GM23338 (cell line): ENCODE results near the gene SMPD4. TPM values are rescaled to one million over a fixed set of nuclear protein-coding genes. Genes with fewer than 3 reads are reported as not detected.

Source experiments
- ATAC-seq: fragments of 200-7000 bp; cut with Tn5 transposase; 3 replicates; pipeline ENCODE4 v1.9.1; 2020
- DNase-seq: peaks from one replicate; pipeline ENCODE4 v3.0.0-alpha.2; 2015; ENCODE audit warnings: low spot score
- H2AFZ ChIP-seq: fragments of 200-600 bp; sonication (generic); 2 replicates; pipeline ENCODE4 v1.8.0; 2016; ENCODE audit warnings: antibody characterized with exemption, mild to moderate bottlenecking, moderate library complexity
- H3F3A ChIP-seq: fragments of 200-600 bp; sonication (generic); replicated peaks from 2 replicates; pipeline ENCODE4 v1.8.0; 2017; ENCODE audit warnings: antibody characterized with exemption, mixed run types, low read depth
- H3K27ac ChIP-seq: fragments of 200-600 bp; sonication (generic); 2 replicates; pipeline ENCODE4 v1.6.1; 2016; ENCODE audit warnings: low read depth
- H3K27me3 ChIP-seq: fragments of 200-600 bp; sonication (generic); 2 replicates; pipeline ENCODE4 v1.8.0; 2016; ENCODE audit warnings: mild to moderate bottlenecking, mixed run types, moderate library complexity; ENCODE audit not compliant: insufficient read depth
- H3K36me3 ChIP-seq: fragments of 200-600 bp; sonication (generic); 2 replicates; pipeline ENCODE4 v1.8.0; 2016; ENCODE audit warnings: mild to moderate bottlenecking; ENCODE audit not compliant: insufficient read depth
- H3K4me1 ChIP-seq: fragments of 200-600 bp; sonication (generic); 2 replicates; pipeline ENCODE4 v1.8.0; 2016; ENCODE audit warnings: mild to moderate bottlenecking, moderate library complexity; ENCODE audit not compliant: insufficient read depth
- H3K4me2 ChIP-seq: fragments of 200-600 bp; sonication (generic); 2 replicates; pipeline ENCODE4 v1.7.1; 2017; ENCODE audit warnings: mixed run types
- H3K4me3 ChIP-seq: fragments of 200-600 bp; sonication (generic); 2 replicates; pipeline ENCODE4 v1.6.1; 2016; ENCODE audit warnings: mixed run types
- H3K79me2 ChIP-seq: fragments of 200-600 bp; sonication (generic); replicated peaks from 2 replicates; pipeline ENCODE4 v1.8.0; 2017; ENCODE audit warnings: mild to moderate bottlenecking; ENCODE audit not compliant: insufficient read depth
- H3K9me2 ChIP-seq: fragments of 200-600 bp; sonication (generic); 2 replicates; pipeline ENCODE4 v1.8.0; 2017; ENCODE audit not compliant: insufficient read depth
- H4K20me1 ChIP-seq: fragments of 200-600 bp; sonication (generic); replicated peaks from 2 replicates; pipeline ENCODE4 v1.8.0; 2017; ENCODE audit warnings: mild to moderate bottlenecking; ENCODE audit not compliant: insufficient read depth
- H3K27ac Mint-ChIP-seq: 2 replicates; pipeline ENCODE4 v1.8.0; 2020; ENCODE audit warnings: inconsistent platforms, mild to moderate bottlenecking, moderate library complexity, mixed read lengths
- H3K27me3 Mint-ChIP-seq: 3 replicates; pipeline ENCODE4 v1.8.0; 2022; ENCODE audit warnings: low read depth, mild to moderate bottlenecking, moderate library complexity, mixed read lengths, inconsistent platforms; ENCODE audit not compliant: insufficient read depth, poor library complexity
- H3K36me3 Mint-ChIP-seq: 3 replicates; pipeline ENCODE4 v1.8.0; 2021; ENCODE audit warnings: low read depth, mild to moderate bottlenecking, inconsistent platforms, moderate library complexity, mixed read lengths
- H3K4me1 Mint-ChIP-seq: 3 replicates; pipeline ENCODE4 v1.8.0; 2020; ENCODE audit warnings: mild to moderate bottlenecking, inconsistent platforms, mixed read lengths
- H3K4me3 Mint-ChIP-seq: 3 replicates; pipeline ENCODE4 v1.8.0; 2021; ENCODE audit warnings: moderate library complexity, mild to moderate bottlenecking, inconsistent platforms, mixed read lengths
- H3K9me3 Mint-ChIP-seq: 3 replicates; pipeline ENCODE4 v1.8.0; 2020; ENCODE audit warnings: moderate library complexity, mild to moderate bottlenecking, inconsistent platforms, mixed read lengths
- CREB1 ChIP-seq: fragments of 250-450 bp; sonication (Bioruptor Pico); IDR thresholded peaks from 2 replicates; pipeline ENCODE4 v1.5.0; 2020; ENCODE audit warnings: low read depth, mild to moderate bottlenecking, moderate library complexity
- EZH2 ChIP-seq: fragments of 200-600 bp; sonication (generic); IDR thresholded peaks from one replicate; pipeline ENCODE4 v1.8.0; 2017; ENCODE audit warnings: antibody characterized with exemption, mild to moderate bottlenecking, low read depth; ENCODE audit not compliant: unreplicated experiment
- EZH2phosphoT487 ChIP-seq: fragments of 200-600 bp; sonication (generic); IDR thresholded peaks from one replicate; pipeline ENCODE4 v1.8.1; 2018; ENCODE audit warnings: antibody characterized with exemption; ENCODE audit not compliant: unreplicated experiment
- JUNB ChIP-seq: IDR thresholded peaks from one replicate; pipeline ENCODE4 v1.6.1; 2016; ENCODE audit warnings: antibody characterized with exemption; ENCODE audit not compliant: unreplicated experiment
- NANOG ChIP-seq: IDR thresholded peaks from 2 replicates; pipeline ENCODE4 v1.6.1; 2016; ENCODE audit warnings: antibody characterized with exemption, borderline replicate concordance
- POLR2AphosphoS5 ChIP-seq: IDR thresholded peaks from 2 replicates; pipeline ENCODE4 v1.6.1; 2016; ENCODE audit warnings: antibody characterized with exemption, low read depth
- STAT1 ChIP-seq: IDR thresholded peaks from one replicate; pipeline ENCODE4 v1.6.1; 2016; ENCODE audit warnings: antibody characterized with exemption; ENCODE audit not compliant: unreplicated experiment
- ZNF114 ChIP-seq: fragments of 250-450 bp; sonication (Bioruptor Pico); IDR thresholded peaks from 2 replicates; pipeline ENCODE4 v1.5.0; 2020; ENCODE audit warnings: mild to moderate bottlenecking, moderate library complexity
- ZNF331 ChIP-seq: fragments of 250-450 bp; sonication (Bioruptor Pico); IDR thresholded peaks from 2 replicates; pipeline ENCODE4 v1.5.0; 2020; ENCODE audit warnings: low read depth, mild to moderate bottlenecking, moderate library complexity
- polyA plus RNA-seq: library from polyadenylated mRNA; unstranded; fragments of >200 nt; fragmentation: Nextera tagmentation; extraction: Ambion mirVana; gene quantifications from 2 replicates; pipeline ENCODE4 v1.2.1, GENCODE V29; 2016
- total RNA-seq: library from RNA; depleted of rRNA; stranded (reverse); fragments of >200 nt; shearing (Covaris generic); gene quantifications from 2 replicates; pipeline ENCODE4 v1.2.3, GENCODE V29; 2014
- TF ChIP-seq, protein P1 (sequence below): IDR thresholded peaks from 2 replicates; pipeline ENCODE4 v1.6.1; 2016; ENCODE audit warnings: antibody characterized with exemption
- TF ChIP-seq, protein P2 (sequence below), 2 experiments: fragments of 200-600 bp in 1 of 2; sonication (generic) in 1 of 2; conservative IDR thresholded peaks; 2 replicates each; pipeline versions ENCODE4 v1.5.1 to v1.6.1; 2016 to 2017; ENCODE audit warnings: antibody characterized with exemption in 2 of 2, low read depth in 2 of 2, mild to moderate bottlenecking in 2 of 2, moderate library complexity in 1 of 2
- TF ChIP-seq, protein P3 (sequence below): fragments of 250-450 bp; sonication (Bioruptor Pico); IDR thresholded peaks from 2 replicates; pipeline ENCODE4 v1.5.0; 2020; ENCODE audit warnings: mild to moderate bottlenecking, moderate library complexity
- TF ChIP-seq, protein P4 (sequence below): IDR thresholded peaks from one replicate; pipeline ENCODE4 v1.6.1; 2018; ENCODE audit warnings: antibody characterized with exemption; ENCODE audit not compliant: unreplicated experiment

Gene SMPD4
- total and polyA plus RNA-seq, 2 experiments from 2014 or later: 44.2 to 98.6 TPM

DNA sequence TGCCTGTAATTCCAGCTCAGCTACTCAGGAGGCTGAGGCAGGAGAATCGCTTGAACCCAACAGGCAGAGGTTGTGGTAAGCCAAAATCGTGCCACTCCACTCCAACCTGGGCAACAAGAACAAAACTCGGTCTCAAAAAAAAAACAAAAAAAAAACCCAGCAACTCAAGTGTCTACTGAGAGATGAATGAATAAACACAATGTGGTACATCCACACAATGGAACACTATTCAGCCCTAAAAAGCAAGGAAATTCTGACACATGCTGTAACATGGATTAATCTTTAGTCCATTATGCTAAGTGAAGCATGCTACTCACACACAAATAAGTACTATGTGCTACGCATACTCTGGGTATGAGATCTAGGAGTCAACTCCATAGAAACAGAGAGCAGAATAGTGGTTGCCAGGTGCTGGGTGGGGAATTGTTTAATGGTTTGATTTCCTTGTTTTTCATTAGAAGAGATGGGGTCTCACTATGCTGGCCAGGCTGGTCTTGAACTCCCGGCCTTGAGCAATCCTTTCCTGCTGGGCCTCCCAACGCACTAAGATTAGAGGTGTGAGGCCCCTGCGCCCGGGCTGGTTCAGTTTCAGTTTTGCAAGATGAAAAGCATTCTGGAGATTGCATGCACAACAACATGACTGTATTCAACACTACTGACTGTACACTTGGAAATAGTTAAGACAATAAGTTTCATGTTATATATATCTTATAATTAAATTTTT is 15.9 kb downstream of the SMPD4 start:
- DNase-seq: no peak
- no peak for ATAC-seq
- Mint-ChIP-seq H3K27me3 (peaks cover 6% of the 10 kb centered on the region), H3K27ac (no peak overlapping the region), H3K4me3 (no peak overlapping the region), H3K36me3 (peaks cover 71% of the 10 kb centered on the region), H3K4me1 (peaks cover 3% of the 10 kb centered on the region; the same call in 2 of the 3 replicates), H3K9me3 (no peaks in the 10 kb centered on the region)
- H3K4me1 ChIP-seq: no peaks in the 10 kb centered on the region
- no peak overlapping the region for H2AFZ ChIP-seq
- H3K4me3 ChIP-seq: no peak overlapping the region
- no peak overlapping the region for H3K4me2 ChIP-seq
- no peaks in the 10 kb centered on the region for H3F3A ChIP-seq
- H3K36me3 ChIP-seq: peaks cover 16% of the 10 kb centered on the region
- TF ChIP-seq, protein P1, sequence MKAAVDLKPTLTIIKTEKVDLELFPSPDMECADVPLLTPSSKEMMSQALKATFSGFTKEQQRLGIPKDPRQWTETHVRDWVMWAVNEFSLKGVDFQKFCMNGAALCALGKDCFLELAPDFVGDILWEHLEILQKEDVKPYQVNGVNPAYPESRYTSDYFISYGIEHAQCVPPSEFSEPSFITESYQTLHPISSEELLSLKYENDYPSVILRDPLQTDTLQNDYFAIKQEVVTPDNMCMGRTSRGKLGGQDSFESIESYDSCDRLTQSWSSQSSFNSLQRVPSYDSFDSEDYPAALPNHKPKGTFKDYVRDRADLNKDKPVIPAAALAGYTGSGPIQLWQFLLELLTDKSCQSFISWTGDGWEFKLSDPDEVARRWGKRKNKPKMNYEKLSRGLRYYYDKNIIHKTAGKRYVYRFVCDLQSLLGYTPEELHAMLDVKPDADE: no peak
- TF ChIP-seq POLR2AphosphoS5 (no peak), ZNF114 (CRISPR knock-in tag) (no peak), ZNF331 (no peak), EZH2 (no peak), EZH2phosphoT487 (no peak), STAT1 (no peak), NANOG (no peak), CREB1 (CRISPR knock-in tag) (no peak), JUNB (no peak)
- TF ChIP-seq, protein P2, sequence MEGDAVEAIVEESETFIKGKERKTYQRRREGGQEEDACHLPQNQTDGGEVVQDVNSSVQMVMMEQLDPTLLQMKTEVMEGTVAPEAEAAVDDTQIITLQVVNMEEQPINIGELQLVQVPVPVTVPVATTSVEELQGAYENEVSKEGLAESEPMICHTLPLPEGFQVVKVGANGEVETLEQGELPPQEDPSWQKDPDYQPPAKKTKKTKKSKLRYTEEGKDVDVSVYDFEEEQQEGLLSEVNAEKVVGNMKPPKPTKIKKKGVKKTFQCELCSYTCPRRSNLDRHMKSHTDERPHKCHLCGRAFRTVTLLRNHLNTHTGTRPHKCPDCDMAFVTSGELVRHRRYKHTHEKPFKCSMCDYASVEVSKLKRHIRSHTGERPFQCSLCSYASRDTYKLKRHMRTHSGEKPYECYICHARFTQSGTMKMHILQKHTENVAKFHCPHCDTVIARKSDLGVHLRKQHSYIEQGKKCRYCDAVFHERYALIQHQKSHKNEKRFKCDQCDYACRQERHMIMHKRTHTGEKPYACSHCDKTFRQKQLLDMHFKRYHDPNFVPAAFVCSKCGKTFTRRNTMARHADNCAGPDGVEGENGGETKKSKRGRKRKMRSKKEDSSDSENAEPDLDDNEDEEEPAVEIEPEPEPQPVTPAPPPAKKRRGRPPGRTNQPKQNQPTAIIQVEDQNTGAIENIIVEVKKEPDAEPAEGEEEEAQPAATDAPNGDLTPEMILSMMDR (conservative IDR thresholded peaks at IDR 0.05; ENCODE audit: low read depth in 2 of 2): no peak
- TF ChIP-seq, protein P3, sequence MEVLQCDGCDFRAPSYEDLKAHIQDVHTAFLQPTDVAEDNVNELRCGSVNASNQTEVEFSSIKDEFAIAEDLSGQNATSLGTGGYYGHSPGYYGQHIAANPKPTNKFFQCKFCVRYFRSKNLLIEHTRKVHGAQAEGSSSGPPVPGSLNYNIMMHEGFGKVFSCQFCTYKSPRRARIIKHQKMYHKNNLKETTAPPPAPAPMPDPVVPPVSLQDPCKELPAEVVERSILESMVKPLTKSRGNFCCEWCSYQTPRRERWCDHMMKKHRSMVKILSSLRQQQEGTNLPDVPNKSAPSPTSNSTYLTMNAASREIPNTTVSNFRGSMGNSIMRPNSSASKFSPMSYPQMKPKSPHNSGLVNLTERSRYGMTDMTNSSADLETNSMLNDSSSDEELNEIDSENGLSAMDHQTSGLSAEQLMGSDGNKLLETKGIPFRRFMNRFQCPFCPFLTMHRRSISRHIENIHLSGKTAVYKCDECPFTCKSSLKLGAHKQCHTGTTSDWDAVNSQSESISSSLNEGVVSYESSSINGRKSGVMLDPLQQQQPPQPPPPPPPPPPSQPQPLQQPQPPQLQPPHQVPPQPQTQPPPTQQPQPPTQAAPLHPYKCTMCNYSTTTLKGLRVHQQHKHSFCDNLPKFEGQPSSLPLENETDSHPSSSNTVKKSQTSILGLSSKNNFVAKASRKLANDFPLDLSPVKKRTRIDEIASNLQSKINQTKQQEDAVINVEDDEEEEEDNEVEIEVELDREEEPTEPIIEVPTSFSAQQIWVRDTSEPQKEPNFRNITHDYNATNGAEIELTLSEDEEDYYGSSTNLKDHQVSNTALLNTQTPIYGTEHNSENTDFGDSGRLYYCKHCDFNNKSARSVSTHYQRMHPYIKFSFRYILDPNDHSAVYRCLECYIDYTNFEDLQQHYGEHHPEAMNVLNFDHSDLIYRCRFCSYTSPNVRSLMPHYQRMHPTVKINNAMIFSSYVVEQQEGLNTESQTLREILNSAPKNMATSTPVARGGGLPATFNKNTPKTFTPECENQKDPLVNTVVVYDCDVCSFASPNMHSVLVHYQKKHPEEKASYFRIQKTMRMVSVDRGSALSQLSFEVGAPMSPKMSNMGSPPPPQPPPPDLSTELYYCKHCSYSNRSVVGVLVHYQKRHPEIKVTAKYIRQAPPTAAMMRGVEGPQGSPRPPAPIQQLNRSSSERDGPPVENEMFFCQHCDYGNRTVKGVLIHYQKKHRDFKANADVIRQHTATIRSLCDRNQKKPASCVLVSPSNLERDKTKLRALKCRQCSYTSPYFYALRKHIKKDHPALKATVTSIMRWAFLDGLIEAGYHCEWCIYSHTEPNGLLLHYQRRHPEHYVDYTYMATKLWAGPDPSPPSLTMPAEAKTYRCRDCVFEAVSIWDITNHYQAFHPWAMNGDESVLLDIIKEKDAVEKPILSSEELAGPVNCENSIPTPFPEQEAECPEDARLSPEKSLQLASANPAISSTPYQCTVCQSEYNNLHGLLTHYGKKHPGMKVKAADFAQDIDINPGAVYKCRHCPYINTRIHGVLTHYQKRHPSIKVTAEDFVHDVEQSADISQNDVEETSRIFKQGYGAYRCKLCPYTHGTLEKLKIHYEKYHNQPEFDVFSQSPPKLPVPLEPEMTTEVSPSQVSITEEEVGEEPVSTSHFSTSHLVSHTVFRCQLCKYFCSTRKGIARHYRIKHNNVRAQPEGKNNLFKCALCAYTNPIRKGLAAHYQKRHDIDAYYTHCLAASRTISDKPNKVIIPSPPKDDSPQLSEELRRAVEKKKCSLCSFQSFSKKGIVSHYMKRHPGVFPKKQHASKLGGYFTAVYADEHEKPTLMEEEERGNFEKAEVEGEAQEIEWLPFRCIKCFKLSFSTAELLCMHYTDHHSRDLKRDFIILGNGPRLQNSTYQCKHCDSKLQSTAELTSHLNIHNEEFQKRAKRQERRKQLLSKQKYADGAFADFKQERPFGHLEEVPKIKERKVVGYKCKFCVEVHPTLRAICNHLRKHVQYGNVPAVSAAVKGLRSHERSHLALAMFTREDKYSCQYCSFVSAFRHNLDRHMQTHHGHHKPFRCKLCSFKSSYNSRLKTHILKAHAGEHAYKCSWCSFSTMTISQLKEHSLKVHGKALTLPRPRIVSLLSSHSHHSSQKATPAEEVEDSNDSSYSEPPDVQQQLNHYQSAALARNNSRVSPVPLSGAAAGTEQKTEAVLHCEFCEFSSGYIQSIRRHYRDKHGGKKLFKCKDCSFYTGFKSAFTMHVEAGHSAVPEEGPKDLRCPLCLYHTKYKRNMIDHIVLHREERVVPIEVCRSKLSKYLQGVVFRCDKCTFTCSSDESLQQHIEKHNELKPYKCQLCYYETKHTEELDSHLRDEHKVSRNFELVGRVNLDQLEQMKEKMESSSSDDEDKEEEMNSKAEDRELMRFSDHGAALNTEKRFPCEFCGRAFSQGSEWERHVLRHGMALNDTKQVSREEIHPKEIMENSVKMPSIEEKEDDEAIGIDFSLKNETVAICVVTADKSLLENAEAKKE (CRISPR knock-in tag): no peak
- TF ChIP-seq, protein P4, sequence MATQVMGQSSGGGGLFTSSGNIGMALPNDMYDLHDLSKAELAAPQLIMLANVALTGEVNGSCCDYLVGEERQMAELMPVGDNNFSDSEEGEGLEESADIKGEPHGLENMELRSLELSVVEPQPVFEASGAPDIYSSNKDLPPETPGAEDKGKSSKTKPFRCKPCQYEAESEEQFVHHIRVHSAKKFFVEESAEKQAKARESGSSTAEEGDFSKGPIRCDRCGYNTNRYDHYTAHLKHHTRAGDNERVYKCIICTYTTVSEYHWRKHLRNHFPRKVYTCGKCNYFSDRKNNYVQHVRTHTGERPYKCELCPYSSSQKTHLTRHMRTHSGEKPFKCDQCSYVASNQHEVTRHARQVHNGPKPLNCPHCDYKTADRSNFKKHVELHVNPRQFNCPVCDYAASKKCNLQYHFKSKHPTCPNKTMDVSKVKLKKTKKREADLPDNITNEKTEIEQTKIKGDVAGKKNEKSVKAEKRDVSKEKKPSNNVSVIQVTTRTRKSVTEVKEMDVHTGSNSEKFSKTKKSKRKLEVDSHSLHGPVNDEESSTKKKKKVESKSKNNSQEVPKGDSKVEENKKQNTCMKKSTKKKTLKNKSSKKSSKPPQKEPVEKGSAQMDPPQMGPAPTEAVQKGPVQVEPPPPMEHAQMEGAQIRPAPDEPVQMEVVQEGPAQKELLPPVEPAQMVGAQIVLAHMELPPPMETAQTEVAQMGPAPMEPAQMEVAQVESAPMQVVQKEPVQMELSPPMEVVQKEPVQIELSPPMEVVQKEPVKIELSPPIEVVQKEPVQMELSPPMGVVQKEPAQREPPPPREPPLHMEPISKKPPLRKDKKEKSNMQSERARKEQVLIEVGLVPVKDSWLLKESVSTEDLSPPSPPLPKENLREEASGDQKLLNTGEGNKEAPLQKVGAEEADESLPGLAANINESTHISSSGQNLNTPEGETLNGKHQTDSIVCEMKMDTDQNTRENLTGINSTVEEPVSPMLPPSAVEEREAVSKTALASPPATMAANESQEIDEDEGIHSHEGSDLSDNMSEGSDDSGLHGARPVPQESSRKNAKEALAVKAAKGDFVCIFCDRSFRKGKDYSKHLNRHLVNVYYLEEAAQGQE: no peak
- H3K9me2 ChIP-seq: no peaks in the 10 kb centered on the region
- H3K27me3 ChIP-seq: no peaks in the 10 kb centered on the region
- H3K79me2 ChIP-seq: no peaks in the 10 kb centered on the region
- no peak overlapping the region for H3K27ac ChIP-seq
- H4K20me1 ChIP-seq: no peaks in the 10 kb centered on the region; the same call in 1 of the 2 replicates
